ENCODE data around the gene LCP2.

LCP2 gene

GRCh38 chr5:170228762-170229435, 68.7 kb downstream of the LCP2 start:
- no peak for TF ChIP-seq CTCF (conservative IDR thresholded peaks at IDR 0.05; ENCODE audit: low read depth, low read length)
- no peak for DNase-seq (ENCODE audit: low read depth)
- no peak overlapping the region for H3K4me3 ChIP-seq (ENCODE audit: low read length)

GRCh38 chr5:170226661-170227060, 70.9 kb downstream of the LCP2 start:
- TF ChIP-seq CTCF (conservative IDR thresholded peaks at IDR 0.05; ENCODE audit: low read depth, low read length), result no peak
- H3K4me3 ChIP-seq (ENCODE audit: low read length), result no peak overlapping the region
- DNase-seq (ENCODE audit: low read depth), result no peak

- no peak overlapping the region for H3K4me3 ChIP-seq (ENCODE audit: low read length)
- TF ChIP-seq CTCF (conservative IDR thresholded peaks at IDR 0.05; ENCODE audit: low read depth, low read length), result no peak
- DNase-seq (ENCODE audit: low read depth), result no peak
These were observed 71.4 kb downstream of the LCP2 start for GRCh38 chr5:170226129-170226615.

- peak; percentile 88 for TF ChIP-seq CTCF (conservative IDR thresholded peaks at IDR 0.05; ENCODE audit: low read depth, low read length)
- no peak for DNase-seq (ENCODE audit: low read depth)
- no peak overlapping the region for H3K4me3 ChIP-seq (ENCODE audit: low read length)
These were observed 72.0 kb downstream of the LCP2 start for GRCh38 chr5:170225326-170226128.

GRCh38 chr5:170223906-170224305, 73.7 kb downstream of the LCP2 start:
- no peak for DNase-seq (ENCODE audit: low read depth)
- H3K4me3 ChIP-seq (ENCODE audit: low read length), result no peak overlapping the region
- TF ChIP-seq CTCF (conservative IDR thresholded peaks at IDR 0.05; ENCODE audit: low read depth, low read length), result no peak

- no peak for TF ChIP-seq CTCF (conservative IDR thresholded peaks at IDR 0.05; ENCODE audit: low read depth, low read length)
- no peak for DNase-seq (ENCODE audit: low read depth)
- H3K4me3 ChIP-seq (ENCODE audit: low read length), result no peak overlapping the region
These were observed 74.2 kb downstream of the LCP2 start for GRCh38 chr5:170223360-170223759.

Measured in retinal pigment epithelial cell (primary cell).